ENCODE results near the gene STK4.
"Not testable (repeated sequence)": the region's sequence is repeated elsewhere in the genome, so short reads cannot be mapped to it uniquely, and the experiment has no call there.

STK4 gene

GRCh38 chr20:44988631-44989171, 22.4 kb downstream of the STK4 start:
- DNase-seq (ENCODE audit: low read depth): no peak

GRCh38 chr20:44990425-44990824, 24.1 kb downstream of the STK4 start:
- peak; percentile 36 for DNase-seq (ENCODE audit: low read depth)

GRCh38 chr20:44990957-44991356, 24.6 kb downstream of the STK4 start:
- no peak for DNase-seq (ENCODE audit: low read depth)

GRCh38 chr20:44993343-44993742, 27.0 kb downstream of the STK4 start:
- no peak for DNase-seq (ENCODE audit: low read depth)

- DNase-seq (ENCODE audit: low read depth): no peak
These were observed 30.9 kb downstream of the STK4 start for GRCh38 chr20:44997171-44997570.

GRCh38 chr20:44997668-44998067, 31.4 kb downstream of the STK4 start:
- no peak for DNase-seq (ENCODE audit: low read depth)

GRCh38 chr20:45008521-45009049, 42.3 kb downstream of the STK4 start:
- DNase-seq (ENCODE audit: low read depth): no peak

- no peak for DNase-seq (ENCODE audit: low read depth)
These were observed 44.1 kb downstream of the STK4 start for GRCh38 chr20:45010399-45010828.

GRCh38 chr20:45011108-45011526, 44.8 kb downstream of the STK4 start:
- no peak for DNase-seq (ENCODE audit: low read depth)

GRCh38 chr20:45012682-45013302, 46.5 kb downstream of the STK4 start:
- no peak for DNase-seq (ENCODE audit: low read depth)

- DNase-seq (ENCODE audit: low read depth): not testable (repeated sequence)
These were observed 47.8 kb downstream of the STK4 start for GRCh38 chr20:45014131-45014530.

- no peak for DNase-seq (ENCODE audit: low read depth)
These were observed 48.5 kb downstream of the STK4 start for GRCh38 chr20:45014671-45015415.

GRCh38 chr20:45016089-45016671, 49.9 kb downstream of the STK4 start:
- DNase-seq (ENCODE audit: low read depth): no peak

GRCh38 chr20:45017281-45017680, 51.0 kb downstream of the STK4 start:
- no peak for DNase-seq (ENCODE audit: low read depth)

- DNase-seq (ENCODE audit: low read depth): no peak
These were observed 51.5 kb downstream of the STK4 start for GRCh38 chr20:45017857-45018256.

GRCh38 chr20:45019027-45019761, 52.9 kb downstream of the STK4 start:
- DNase-seq (ENCODE audit: low read depth): no peak

GRCh38 chr20:45019762-45020123, 53.4 kb downstream of the STK4 start:
- DNase-seq (ENCODE audit: low read depth): no peak

GRCh38 chr20:45020236-45020886, 54.0 kb downstream of the STK4 start:
- DNase-seq (ENCODE audit: low read depth): no peak

- DNase-seq (ENCODE audit: low read depth): no peak
These were observed 55.3 kb downstream of the STK4 start for GRCh38 chr20:45021631-45022030.

- DNase-seq (ENCODE audit: low read depth): not testable (repeated sequence)
These were observed 56.8 kb downstream of the STK4 start for GRCh38 chr20:45023140-45023539.

GRCh38 chr20:45028424-45029136, 62.3 kb downstream of the STK4 start:
- no peak for DNase-seq (ENCODE audit: low read depth)

Data from activated T-helper 9 cell treated with anti-CD3 and anti-CD28 coated beads, Interleukin-2, amount 50 U/mL, for 16 hours (primary cell).